Measurements from ENCODE around the gene HDAC4.
A peak's percentile ranks its signal among the peaks of the same experiment; 100 is the strongest.

The HDAC4 gene

GRCh38 chr2:239279508-239280295, 121.1 kb downstream of the HDAC4 start:
- DNase-seq = no peak

GRCh38 chr2:239278941-239279365, 121.9 kb downstream of the HDAC4 start:
- DNase-seq = peak; percentile 43

GRCh38 chr2:239278361-239278760, 122.5 kb downstream of the HDAC4 start:
- DNase-seq = no peak

GRCh38 chr2:239277401-239278085, 123.3 kb downstream of the HDAC4 start:
- DNase-seq = no peak

GRCh38 chr2:239276851-239277250, 124.0 kb downstream of the HDAC4 start:
- DNase-seq = no peak

- DNase-seq = peak; percentile 61
Measured at GRCh38 chr2:239275847-239276831, 124.7 kb downstream of the HDAC4 start.

GRCh38 chr2:239275044-239275685, 125.7 kb downstream of the HDAC4 start:
- peak; percentile 98 for DNase-seq

- DNase-seq = peak; percentile 80
Measured at GRCh38 chr2:239274391-239275043, 126.3 kb downstream of the HDAC4 start.

- no peak for DNase-seq
Measured at GRCh38 chr2:239273280-239274234, 127.3 kb downstream of the HDAC4 start.

- no peak for DNase-seq
Measured at GRCh38 chr2:239272626-239273025, 128.2 kb downstream of the HDAC4 start.

GRCh38 chr2:239271882-239272281, 128.9 kb downstream of the HDAC4 start:
- DNase-seq = peak; percentile 61

GRCh38 chr2:239271471-239271870, 129.3 kb downstream of the HDAC4 start:
- no peak for DNase-seq

GRCh38 chr2:239269916-239270315, 130.9 kb downstream of the HDAC4 start:
- no peak for DNase-seq

- DNase-seq = no peak
Measured at GRCh38 chr2:239269173-239269885, 131.5 kb downstream of the HDAC4 start.

- DNase-seq = no peak
Measured at GRCh38 chr2:239268549-239268948, 132.3 kb downstream of the HDAC4 start.

- DNase-seq = no peak
Measured at GRCh38 chr2:239268082-239268481, 132.7 kb downstream of the HDAC4 start.

GRCh38 chr2:239267288-239267951, 133.4 kb downstream of the HDAC4 start:
- peak; percentile 87 for DNase-seq

- no peak for DNase-seq
Measured at GRCh38 chr2:239266779-239267287, 134.0 kb downstream of the HDAC4 start.

- DNase-seq = no peak
Measured at GRCh38 chr2:239266434-239266766, 134.4 kb downstream of the HDAC4 start.

Data from fibroblast of skin of abdomen (primary cell).